Kidney (tissue), 14 donors: ENCODE measurements around the gene NHLRC1. TPM values are rescaled to one million over a fixed set of nuclear protein-coding genes. Genes with fewer than 3 reads are reported as not detected.

Source experiments
- DNase-seq, 5 donors: peaks; one replicate each; pipeline ENCODE4 v3.0.0-alpha.2; 2013 to 2020
- FAIRE-seq: peaks from 2 replicates; lab custom pipeline; 2012; peaks lifted over from hg19 to GRCh38; lab: Jason Lieb, UNC
- H3K27ac ChIP-seq, 2 donors: one replicate each; pipeline ENCODE4 v1.7.0; 2013; ENCODE audit warnings: low read depth in 2 of 2, low read length in 2 of 2, inconsistent platforms in 1 of 2
- H3K27me3 ChIP-seq: one replicate; pipeline ENCODE4 v1.7.1; 2013; ENCODE audit warnings: low read length, inconsistent platforms; ENCODE audit not compliant: control insufficient read depth, insufficient read depth
- H3K36me3 ChIP-seq, 3 donors: one replicate each; pipeline versions ENCODE4 v1.7.0 to v1.7.1; 2013; ENCODE audit warnings: low read length in 3 of 3, control low read depth in 1 of 3, inconsistent platforms in 1 of 3; ENCODE audit not compliant: insufficient read depth in 3 of 3, control insufficient read depth in 2 of 3
- H3K4me1 ChIP-seq, 3 donors: one replicate each; pipeline versions ENCODE4 v1.7.0 to v1.7.1; 2013; ENCODE audit warnings: low read length in 3 of 3, inconsistent platforms in 1 of 3, low read depth in 1 of 3; ENCODE audit not compliant: control insufficient read depth in 2 of 3, insufficient read depth in 2 of 3
- H3K4me3 ChIP-seq, 3 donors: one replicate each; pipeline versions ENCODE4 v1.7.0 to v1.8.1; 2013; ENCODE audit warnings: low read length in 3 of 3, control low read depth in 1 of 3, inconsistent platforms in 1 of 3
- H3K9ac ChIP-seq, 3 donors: one replicate each; pipeline versions ENCODE4 v1.7.0 to v1.7.1; 2013; ENCODE audit warnings: low read length in 3 of 3, control low read depth in 1 of 3, inconsistent platforms in 1 of 3
- H3K9me3 ChIP-seq, 3 donors: one replicate each; pipeline versions ENCODE4 v1.7.0 to v1.7.1; 2013; ENCODE audit warnings: low read length in 3 of 3, control low read depth in 1 of 3, inconsistent platforms in 1 of 3; ENCODE audit not compliant: control insufficient read depth in 2 of 3, insufficient read depth in 1 of 3
- CTCF ChIP-seq: IDR thresholded peaks from 3 replicates; pipeline ENCODE4 v1.5.1; 2012; ENCODE audit warnings: mild to moderate bottlenecking, moderate library complexity, borderline replicate concordance; ENCODE audit not compliant: insufficient read depth; ENCODE audit errors: extremely low read depth
- intact Hi-C: fragments of 100-400 bp; cut with DNase I; formaldehyde crosslinking; loops from one replicate; pipeline ENCODE4 v1.11.1; 2022
- polyA plus RNA-seq: library from polyadenylated mRNA; stranded (reverse); fragments of 350-450 nt; fragmentation: Illumina TruSeq; extraction: RNeasy Lipid Tissue Mini Kit (QIAGEN cat#74804); gene quantifications from one replicate; pipeline ENCODE4 v1.2.3, GENCODE V29; 2014; ENCODE audit warnings: low read depth, low replicate concordance; ENCODE audit not compliant: insufficient read depth
- total RNA-seq: library from RNA; stranded (reverse); fragmentation: NEBNext Ultra II Directional; extraction: Animal tissue kit (Norgen Biotek cat#: 25700); gene quantifications from one replicate; pipeline ENCODE4 v1.2.1, GENCODE V29; 2021
- donor health status: control.
- donor health status: control.
- donor health status: control.
- donor health status: control.
- donor health status: control.
- donor health status: DM: yes; HTN: yes; CAD: no.
- donor health status: Normal renal cell carcinoma (clear cell type).

Gene NHLRC1
- total and polyA plus RNA-seq, 2 donors from 2014 or later: 1.8 to 2.0 TPM

DNA sequence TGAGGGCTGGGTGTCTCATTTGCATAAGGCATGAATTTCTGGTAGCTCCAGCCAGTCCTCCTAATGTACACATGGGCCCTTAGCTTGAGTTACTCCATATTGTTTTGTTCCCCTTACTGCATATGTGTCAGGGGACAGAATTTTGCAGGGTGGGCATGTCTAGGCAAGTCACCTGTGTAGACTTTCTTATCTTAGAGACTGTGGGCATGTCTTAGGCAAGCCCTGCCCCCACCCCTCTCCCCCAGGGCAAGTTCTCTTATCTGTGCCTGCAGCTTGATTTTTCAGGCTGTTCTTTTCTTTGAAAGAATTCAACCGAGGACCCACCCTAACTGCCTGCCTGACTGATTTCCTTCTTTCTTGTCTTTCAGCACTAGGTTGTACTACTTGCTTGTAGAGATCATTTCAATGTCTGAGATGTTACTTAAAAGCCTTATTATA is 32.1 kb downstream of the NHLRC1 start:
- Histone ChIP-seq H3K27me3 (no peaks in the 10 kb centered on the region), H3K9me3 (no peaks in the 10 kb centered on the region), H3K4me1 (no peaks in the 10 kb centered on the region), H3K36me3 (no peaks in the 10 kb centered on the region), H3K9ac (no peak overlapping the region), H3K4me3 (no peak overlapping the region), H3K27ac (no peak overlapping the region)
- DNase-seq: no peak
- FAIRE-seq: no peak
- intact Hi-C loops: no loop called here
- no peak for TF ChIP-seq CTCF

GRCh38 chr6:18088419-18089296 is 33.8 kb downstream of the NHLRC1 start:
- FAIRE-seq (no peak), DNase-seq (no peak)
- Histone ChIP-seq H3K27ac (no peak overlapping the region), H3K36me3 (no peaks in the 10 kb centered on the region), H3K9ac (no peak overlapping the region), H3K4me3 (no peak overlapping the region), H3K27me3 (no peaks in the 10 kb centered on the region), H3K4me1 (no peaks in the 10 kb centered on the region), H3K9me3 (no peaks in the 10 kb centered on the region)
- intact Hi-C loops: no loop called here
- TF ChIP-seq CTCF: no peak

DNA sequence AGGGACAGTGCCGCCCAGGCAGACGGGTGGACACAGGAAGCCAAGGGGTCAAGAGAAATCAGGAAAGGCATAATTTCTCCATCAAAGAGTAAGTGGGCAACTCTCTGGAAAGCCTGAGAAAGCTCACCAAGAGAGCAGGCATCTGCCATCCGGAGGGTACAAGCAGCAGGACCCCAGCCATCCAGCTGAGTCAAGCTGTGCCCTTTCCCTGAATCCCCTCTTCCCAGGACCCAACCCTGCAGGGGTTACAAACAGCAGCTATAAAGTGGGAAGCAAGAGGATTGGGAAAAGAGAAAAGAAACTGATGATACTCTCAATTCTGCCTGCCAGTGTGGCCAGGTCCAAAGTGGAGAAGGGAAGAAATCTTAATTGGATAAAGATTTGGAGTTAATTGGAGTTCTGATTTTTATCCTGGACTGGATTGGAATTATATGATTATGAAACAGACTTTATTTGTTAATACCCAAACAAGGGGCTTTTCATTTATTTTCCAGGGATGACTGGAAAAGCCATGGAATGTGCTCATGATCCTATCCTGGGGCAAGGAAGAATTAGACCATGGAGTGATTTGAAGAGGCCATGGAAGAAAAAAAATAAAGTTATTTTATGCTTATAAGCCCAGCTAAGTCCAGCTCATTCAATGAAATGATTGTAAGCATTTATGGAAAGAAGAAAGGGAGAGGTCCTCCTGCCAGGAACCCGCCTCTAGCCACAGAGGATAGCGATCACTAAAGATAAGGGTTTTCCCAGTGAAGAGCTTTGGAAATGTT is 34.9 kb downstream of the NHLRC1 start:
- Histone ChIP-seq H3K9ac (no peak overlapping the region), H3K27ac (no peak overlapping the region), H3K4me3 (no peak overlapping the region), H3K9me3 (no peaks in the 10 kb centered on the region), H3K4me1 (no peaks in the 10 kb centered on the region), H3K27me3 (no peaks in the 10 kb centered on the region), H3K36me3 (no peaks in the 10 kb centered on the region)
- intact Hi-C loops: no loop called here
- no peak for TF ChIP-seq CTCF
- DNase-seq: no peak
- no peak for FAIRE-seq
